GM12875 (cell line): ENCODE measurements around the gene MYOM3.
"Not testable (repeated sequence)": the region's sequence is repeated elsewhere in the genome, so short reads cannot be mapped to it uniquely, and the experiment has no call there.

ENCODE experiments used
- H3K4me3 ChIP-seq: one replicate; pipeline ENCODE4 v1.5.1; 2011; ENCODE audit warnings: low read depth, low read length, control low read depth
- CTCF ChIP-seq: IDR thresholded peaks from 2 replicates; pipeline ENCODE4 v1.5.1; 2011; ENCODE audit warnings: low read depth, mild to moderate bottlenecking, control low read depth, inconsistent platforms, low read length, moderate library complexity, borderline replicate concordance; ENCODE audit not compliant: insufficient read depth

Gene MYOM3

GRCh38 chr1:24020025-24020424 lies 91.9 kb downstream of the MYOM3 start:
- TF ChIP-seq CTCF = no peak
- no peak overlapping the region for H3K4me3 ChIP-seq

- no peak overlapping the region for H3K4me3 ChIP-seq
- no peak for TF ChIP-seq CTCF
Measured at GRCh38 chr1:24018611-24019580, 93.0 kb downstream of the MYOM3 start.

GRCh38 chr1:24015221-24016210 lies 96.4 kb downstream of the MYOM3 start:
- no peak for TF ChIP-seq CTCF
- no peak overlapping the region for H3K4me3 ChIP-seq

- not testable (repeated sequence) for H3K4me3 ChIP-seq
Measured at GRCh38 chr1:24012878-24013277, 99.1 kb downstream of the MYOM3 start.

- no peak for TF ChIP-seq CTCF
- H3K4me3 ChIP-seq = no peak overlapping the region
Measured at GRCh38 chr1:24010650-24011049, 101.3 kb downstream of the MYOM3 start.

GRCh38 chr1:24009406-24009805 lies 102.5 kb downstream of the MYOM3 start:
- TF ChIP-seq CTCF = no peak
- no peak overlapping the region for H3K4me3 ChIP-seq

- not testable (repeated sequence) for H3K4me3 ChIP-seq
Measured at GRCh38 chr1:24008574-24009184, 103.3 kb downstream of the MYOM3 start.
